NCI-H146 (cell line): ENCODE results near the gene IGF1R.
"Not testable (repeated sequence)": the region's sequence is repeated elsewhere in the genome, so short reads cannot be mapped to it uniquely, and the experiment has no call there.

ENCODE experiments used
- DNase-seq: peaks from one replicate; lab custom pipeline; 2025; lab: John Stamatoyannopoulos, UW

The IGF1R gene

GRCh38 chr15:98960555-98961050, 312.3 kb downstream of the IGF1R start:
- no peak for DNase-seq

DNA sequence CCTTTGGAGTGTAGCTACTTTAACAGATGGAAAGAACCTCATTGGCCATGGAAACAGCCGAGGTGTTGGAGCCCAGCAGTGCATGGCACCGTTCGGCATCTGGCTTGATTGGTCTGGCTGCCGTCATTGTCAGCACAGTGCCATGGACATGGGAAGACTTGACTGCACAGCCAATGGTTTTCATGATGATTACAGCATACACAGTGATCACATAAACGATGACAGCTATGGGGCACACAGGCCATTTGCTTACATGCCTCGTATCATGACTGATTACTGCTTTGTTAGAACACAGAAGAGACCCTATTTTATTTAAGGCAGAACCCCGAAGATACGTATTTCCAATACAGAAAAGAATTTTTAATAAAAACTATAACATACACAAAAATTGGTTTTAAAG, 315.1 kb downstream of the IGF1R start:
- DNase-seq: no peak

DNA sequence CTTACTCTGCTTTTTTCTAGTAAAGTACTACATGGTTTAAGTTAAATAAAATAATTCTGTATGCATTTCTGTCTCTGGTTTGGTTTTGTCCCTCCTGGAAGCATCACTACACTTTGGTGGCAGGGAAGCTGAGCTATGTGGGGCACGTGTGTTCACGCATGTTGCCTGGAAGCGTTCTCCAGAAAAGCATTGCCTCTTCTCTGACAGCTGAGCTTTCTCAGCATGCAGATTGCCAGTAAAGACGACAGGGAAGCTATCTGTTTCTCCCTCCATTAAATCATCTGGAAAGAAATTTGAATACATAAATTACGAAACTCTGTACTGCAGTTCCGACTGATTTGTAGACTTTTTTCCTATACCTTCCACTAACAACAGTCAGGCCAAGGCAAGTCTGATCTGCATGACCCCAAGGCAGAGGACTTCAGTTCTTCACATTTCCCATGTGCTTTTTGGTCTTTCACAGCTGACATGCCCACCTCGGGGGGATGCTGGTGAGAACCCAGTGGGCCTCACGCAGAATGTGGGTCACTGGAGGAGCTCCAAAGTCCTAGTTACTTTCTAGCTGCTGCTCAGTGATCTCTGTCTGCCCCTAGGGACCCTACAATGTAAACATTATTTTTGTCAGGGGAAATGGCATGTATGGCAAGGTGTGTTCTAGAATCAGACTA, 316.3 kb downstream of the IGF1R start:
- DNase-seq: no peak

DNA sequence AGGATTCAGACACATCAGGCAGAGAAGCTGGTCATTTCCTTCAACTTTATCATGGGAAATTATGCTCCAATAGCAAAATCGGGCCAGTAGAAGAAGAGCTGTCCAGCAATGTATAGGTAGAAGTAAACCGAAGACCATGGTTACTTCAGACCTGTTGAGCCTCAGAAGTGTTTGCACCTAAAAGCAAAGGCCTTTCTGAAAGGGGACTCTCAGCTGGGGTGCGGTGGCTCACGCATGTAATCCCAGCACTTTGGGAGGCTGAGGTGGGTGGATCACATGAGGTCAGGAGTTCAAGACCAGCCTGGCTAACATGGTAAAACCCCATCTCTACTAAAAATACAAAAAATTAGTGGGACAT, 316.8 kb downstream of the IGF1R start:
- DNase-seq: not testable (repeated sequence)

DNA sequence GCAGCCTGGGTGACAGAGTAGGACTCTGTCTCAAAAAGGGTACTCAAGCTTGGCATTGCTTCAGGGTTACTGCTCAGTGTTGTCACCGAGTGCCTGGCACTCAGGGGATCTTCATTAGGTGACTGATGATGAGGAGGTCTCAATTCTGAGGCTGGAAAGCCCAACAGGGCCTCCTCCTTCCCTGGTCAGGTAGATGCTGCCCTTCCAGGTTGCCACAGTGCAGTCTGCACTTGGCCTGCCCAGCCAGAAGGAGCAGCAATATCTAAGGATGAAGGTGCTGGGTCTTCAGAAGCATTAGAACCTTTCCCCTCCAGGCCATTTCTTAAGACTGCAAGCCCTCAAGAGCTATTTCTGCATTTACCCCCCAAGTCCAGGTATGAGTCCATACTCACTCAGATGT, 317.3 kb downstream of the IGF1R start:
- DNase-seq: no peak

DNA sequence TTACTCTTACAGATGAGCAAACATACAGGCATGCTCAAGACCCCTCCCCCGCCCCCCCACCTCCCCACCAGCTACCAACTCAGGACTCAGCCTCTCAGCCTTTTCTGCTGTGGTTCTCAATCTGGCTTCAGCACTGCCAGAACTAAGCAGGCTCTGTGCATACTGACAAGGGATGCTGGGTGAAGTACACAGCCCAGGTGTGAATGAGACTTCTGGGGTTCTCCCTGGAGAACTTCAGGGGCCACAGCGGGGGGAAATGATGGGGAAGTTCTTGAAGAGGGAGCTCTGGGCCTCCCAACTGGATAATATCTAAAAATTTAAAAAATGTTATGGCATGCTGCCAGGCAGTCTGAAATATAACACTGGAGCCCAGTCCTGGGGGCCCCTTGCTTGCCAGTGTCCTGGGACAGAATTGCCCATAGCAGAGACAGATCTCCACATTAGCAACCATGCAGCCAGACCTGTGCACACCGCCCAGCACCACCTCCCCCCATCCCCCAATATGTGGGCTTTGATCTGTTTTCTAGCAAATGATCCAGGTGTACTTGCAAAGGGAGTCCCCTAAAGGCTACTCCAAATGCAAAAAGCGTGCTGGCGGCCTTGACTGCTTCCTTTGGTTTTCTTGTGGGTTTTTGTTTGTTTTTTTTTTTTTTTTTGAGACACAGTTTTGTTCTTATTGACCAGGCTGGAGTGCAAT, 317.9 kb downstream of the IGF1R start:
- DNase-seq: no peak

- no peak for DNase-seq
Measured at GRCh38 chr15:98967096-98967495, 318.8 kb downstream of the IGF1R start.

- no peak for DNase-seq
Measured at GRCh38 chr15:98967916-98968315, 319.6 kb downstream of the IGF1R start.

DNA sequence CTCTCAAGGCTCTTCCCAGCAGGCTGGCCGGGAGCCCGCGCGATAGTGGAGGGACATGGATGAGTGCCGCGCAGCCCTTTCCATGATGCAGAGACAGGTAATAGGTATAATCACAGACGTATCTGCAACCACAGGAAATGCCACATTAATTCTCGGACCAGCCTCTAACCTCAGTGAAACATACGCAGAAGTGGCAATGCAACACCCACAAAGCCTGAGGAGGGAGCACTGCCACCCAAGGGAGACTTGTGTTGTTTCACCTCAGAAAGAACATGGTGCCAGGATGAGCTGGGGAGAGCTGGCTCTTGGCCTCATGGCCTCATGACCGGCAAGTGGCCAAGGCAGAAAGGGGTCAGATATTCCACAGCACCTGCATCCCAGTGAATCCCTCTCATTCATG, 320.2 kb downstream of the IGF1R start:
- no peak for DNase-seq

DNA sequence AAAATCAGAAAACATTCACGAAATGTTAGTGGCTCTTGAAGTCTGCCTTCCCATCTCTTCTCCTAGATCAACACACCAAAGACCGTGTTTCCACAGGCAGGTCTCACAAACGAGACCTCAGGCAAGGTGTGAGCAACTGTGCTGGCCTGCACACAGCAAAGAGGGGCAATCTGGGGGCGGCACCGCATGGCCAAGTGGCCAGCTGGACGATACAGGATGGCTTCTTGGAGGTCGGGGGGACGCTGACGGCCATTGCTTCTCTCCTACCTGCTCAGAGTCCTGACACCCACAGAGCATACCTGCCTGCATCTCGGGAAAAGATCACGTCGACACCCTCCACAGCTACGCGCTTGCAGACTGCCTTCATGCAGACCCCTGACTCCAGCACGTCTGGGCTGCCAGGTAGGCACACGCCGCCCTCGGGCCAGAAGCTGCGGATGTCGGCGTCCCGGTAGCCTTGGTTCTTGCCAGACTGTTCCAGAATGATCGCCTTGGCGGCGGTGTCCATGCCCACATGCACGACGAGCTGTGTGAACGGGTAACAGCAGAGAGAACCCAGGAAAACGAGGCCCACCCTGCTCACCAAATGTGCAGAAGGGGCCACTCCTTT, 320.9 kb downstream of the IGF1R start:
- DNase-seq: no peak

GRCh38 chr15:98970799-98971198, 322.5 kb downstream of the IGF1R start:
- DNase-seq: no peak

DNA sequence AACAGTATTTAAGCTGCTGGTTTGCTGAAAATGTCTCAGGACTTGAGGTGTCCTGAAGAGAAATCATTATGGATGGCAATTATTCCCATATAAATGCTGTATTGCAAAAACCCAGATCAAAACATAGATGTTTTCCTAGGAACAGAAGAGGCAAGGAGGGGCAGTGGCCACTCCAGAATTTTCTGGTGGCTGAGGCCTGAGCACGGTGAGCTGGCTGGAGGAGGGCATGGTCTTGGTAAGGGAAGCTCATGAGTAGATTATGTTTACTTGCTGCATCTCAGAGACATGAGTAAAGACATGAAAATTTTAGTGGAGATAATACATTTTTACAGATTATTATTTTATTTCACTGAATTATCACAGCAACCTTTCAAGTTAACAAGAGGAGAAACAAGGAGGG, 328.2 kb downstream of the IGF1R start:
- no peak for DNase-seq

GRCh38 chr15:98977441-98977840, 329.1 kb downstream of the IGF1R start:
- DNase-seq: no peak

- DNase-seq: no peak
Measured at GRCh38 chr15:98978153-98978552, 329.8 kb downstream of the IGF1R start.

DNA sequence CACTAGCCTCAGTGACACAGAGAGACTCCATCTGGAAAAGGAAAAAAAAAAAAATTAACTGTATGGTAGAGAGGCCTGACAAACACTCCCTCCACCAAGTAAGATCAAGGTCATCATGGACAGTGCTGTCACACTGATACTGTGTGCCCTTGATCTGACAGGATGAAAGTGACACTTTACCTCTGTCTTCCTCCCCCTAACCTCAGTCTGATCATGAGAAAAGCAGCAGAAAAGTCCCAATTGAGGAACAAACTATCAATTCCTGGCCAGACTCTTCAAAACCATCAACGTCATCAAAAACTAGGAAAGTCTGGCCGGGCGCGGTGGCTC, 332.5 kb downstream of the IGF1R start:
- DNase-seq: no peak

GRCh38 chr15:98981851-98982722, 333.7 kb downstream of the IGF1R start:
- DNase-seq: no peak

- no peak for DNase-seq
Measured at GRCh38 chr15:98983334-98983733, 335.0 kb downstream of the IGF1R start.

DNA sequence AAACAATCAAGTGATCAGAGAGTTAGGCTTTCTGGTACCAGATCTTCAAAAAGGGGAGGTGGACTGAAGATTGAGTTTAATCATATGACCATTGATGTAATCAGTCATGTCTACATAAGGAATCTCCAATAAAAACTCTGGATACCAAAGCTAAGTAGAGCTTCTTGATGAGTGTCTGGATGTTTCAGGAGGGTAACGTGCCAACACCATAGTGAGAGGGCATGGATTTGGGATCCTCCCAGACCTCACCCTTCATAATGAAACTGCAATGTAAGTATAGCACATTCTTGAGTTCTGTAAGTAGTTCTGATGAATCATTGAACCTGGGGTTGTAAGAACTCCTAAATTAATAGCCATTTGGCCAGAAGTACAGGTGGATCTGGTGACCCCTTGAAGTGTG, 337.9 kb downstream of the IGF1R start:
- DNase-seq: no peak

- no peak for DNase-seq
Measured at GRCh38 chr15:98994892-98995291, 346.6 kb downstream of the IGF1R start.

GRCh38 chr15:98996169-98996568, 347.8 kb downstream of the IGF1R start:
- DNase-seq: no peak

DNA sequence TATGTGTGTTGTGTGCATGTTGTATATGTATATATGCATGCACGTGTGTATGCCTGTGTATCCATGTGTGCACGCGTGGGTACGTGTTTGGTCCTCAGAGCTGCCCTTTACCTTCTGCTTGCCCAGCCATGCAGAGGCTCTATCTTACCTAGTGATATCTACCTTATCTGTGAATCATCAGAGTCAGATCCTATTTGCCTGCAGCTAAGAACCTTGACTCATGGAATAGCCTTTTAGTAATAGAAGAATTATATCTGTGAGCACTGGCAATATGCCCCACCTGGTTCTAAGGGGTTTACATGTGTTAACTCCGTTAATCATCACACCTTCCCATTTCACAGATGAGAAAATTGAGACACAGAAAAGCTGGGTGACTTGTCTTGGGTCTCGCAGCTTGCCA, 348.3 kb downstream of the IGF1R start:
- DNase-seq: no peak

DNA sequence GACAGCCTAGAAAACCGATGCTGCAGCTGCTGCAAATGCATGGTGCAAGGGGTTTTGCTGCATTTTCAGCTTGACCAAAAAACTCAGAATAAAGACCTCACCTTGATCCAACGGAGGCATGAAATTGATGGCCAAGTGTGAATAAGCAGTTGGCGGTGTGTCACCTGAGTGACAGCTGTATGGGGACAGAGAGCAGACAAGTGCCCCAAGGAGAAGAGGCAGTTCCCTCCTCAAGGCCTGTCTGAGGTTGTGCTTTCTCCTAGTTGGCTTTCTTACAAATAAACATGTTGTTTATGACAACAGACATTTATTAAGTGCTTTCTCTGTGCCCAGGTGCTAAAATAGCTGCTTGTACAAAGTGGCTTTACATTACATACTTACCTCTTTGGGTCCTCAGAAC, 349.0 kb downstream of the IGF1R start:
- DNase-seq: no peak

- no peak for DNase-seq
Measured at GRCh38 chr15:98997755-98998154, 349.4 kb downstream of the IGF1R start.
